Pancreas (tissue), 10 donors: ENCODE results near the gene SFT2D2. TPM values are rescaled to one million over a fixed set of nuclear protein-coding genes. Genes with fewer than 3 reads are reported as not detected.

Experiments
- ATAC-seq, 4 donors: fragments of 200-7000 bp; cut with Tn5 transposase; one replicate each; pipeline versions ENCODE4 v1.8.0 to v1.9.1; 2020; ENCODE audit warnings: mild to moderate bottlenecking in 4 of 4, moderate library complexity in 4 of 4
- DNase-seq, 6 donors: peaks; one replicate each; pipeline ENCODE4 v3.0.0-alpha.2; 2020
- FAIRE-seq: peaks from 2 replicates; lab custom pipeline; 2012; peaks lifted over from hg19 to GRCh38; lab: Jason Lieb, UNC
- H3K27ac ChIP-seq, 4 donors: fragments of 200-600 bp; sonication (generic); 1 replicate in 3 of 4; 2 replicates in 1 of 4; pipeline versions ENCODE4 v1.5.0 to v1.8.0; 2020
- H3K27me3 ChIP-seq, 4 donors: fragments of 200-600 bp; one replicate each; pipeline ENCODE4 v1.8.0; 2021
- H3K36me3 ChIP-seq, 3 donors: fragments of 200-600 bp; sonication (generic) in 1 of 3; one replicate each; pipeline versions ENCODE4 v1.5.0 to v1.8.0; 2020 to 2021
- H3K4me1 ChIP-seq, 3 donors: fragments of 200-600 bp; one replicate each; pipeline ENCODE4 v1.8.0; 2021
- H3K4me3 ChIP-seq, 4 donors: fragments of 200-600 bp; sonication (generic) in 2 of 4; one replicate each; pipeline versions ENCODE4 v1.5.0 to v1.8.0; 2020 to 2021
- H3K9me3 ChIP-seq, 4 donors: fragments of 200-600 bp; one replicate each; pipeline ENCODE4 v1.8.0; 2021
- WGBS, 2 donors: extraction: QIAGEN DNeasy Blood & Tissue Kit; methylation state at CpG; one replicate each; pipeline ENCODE4 v1.1.7; 2013; 5-methylcytosine and 5-hydroxymethylcytosine counted together
- intact Hi-C, 3 donors: fragments of 100-400 bp; cut with DNase I; formaldehyde crosslinking; loops; one replicate each; pipeline versions ENCODE4 v1.11.1 to v1.14.2; 2022
- polyA plus RNA-seq, 2 donors: library from polyadenylated mRNA; stranded (reverse); fragments of 200-250 nt; gene quantifications; one replicate each; pipeline ENCODE4 v1.2.3, GENCODE V29; 2013
- total RNA-seq, 6 donors: library from RNA; stranded (reverse); fragmentation: NEBNext Ultra II Directional in 4 of 6; extraction: Animal tissue kit (Norgen Biotek cat#: 25700) in 4 of 6; gene quantifications; one replicate each; pipeline versions ENCODE4 v1.2.1 to v1.2.4, GENCODE V29; 2021 to 2023
- TF ChIP-seq, protein P1 (sequence below), 4 donors: fragments of 200-600 bp; sonication (generic) in 3 of 4; IDR thresholded peaks; one replicate each; pipeline versions ENCODE4 v1.5.0 to v1.8.0; 2021; ENCODE audit warnings: antibody characterized with exemption in 4 of 4
- donor health status: healthy with polysubstance abuse.
- donor health status: DM: no; HTN: no; CAD: no; lungs with moderate emphysema.
- donor health status: DM: no; HTN: no; CAD: no.
- donor health status: control.
- donor health status: control.
- donor health status: Bipolar disorder and iron deficiency.
- donor health status: DM: yes; HTN: yes; CAD: no.
- donor health status: DM: no; HTN: no; CAD: no.
- donor health status: DM: no; HTN: no; CAD: no.
- donor health status: DM: yes; HTN: yes; CAD: no.

The SFT2D2 gene
- total and polyA plus RNA-seq, 8 donors: 2.4 to 37.3 (median 17.9) TPM

DNA sequence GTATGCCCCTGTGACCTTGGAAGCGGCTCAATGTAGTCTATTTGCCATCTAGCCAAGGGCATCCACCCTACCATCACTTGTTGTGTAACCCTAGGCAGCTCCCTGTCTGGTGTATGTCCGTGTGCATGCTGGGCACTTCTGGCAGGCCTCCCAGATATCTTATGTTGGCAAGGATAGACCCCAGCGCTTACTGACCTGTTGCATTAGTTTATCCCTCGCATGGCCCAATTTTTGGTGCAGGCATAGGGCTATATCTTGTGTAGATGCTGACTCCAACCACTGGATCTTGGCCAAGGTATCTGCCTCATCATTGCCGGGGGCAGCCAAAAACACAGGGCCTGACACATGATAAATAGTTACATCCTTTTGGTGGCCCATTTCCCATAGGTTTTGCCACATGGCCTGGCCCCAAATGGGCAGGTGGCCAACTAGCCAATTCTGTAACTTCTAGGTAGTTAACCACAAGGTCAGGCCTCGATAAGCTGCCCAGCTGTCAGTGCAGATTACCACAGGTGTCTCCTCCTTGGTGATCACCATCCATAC lies 40.9 kb downstream of the SFT2D2 start:
- no peaks in the 10 kb centered on the region for H3K27me3 ChIP-seq
- H3K27ac ChIP-seq: no peak overlapping the region
- intact Hi-C loops: no loop called here
- H3K36me3 ChIP-seq: no peaks in the 10 kb centered on the region
- no peaks in the 10 kb centered on the region for H3K4me1 ChIP-seq
- H3K9me3 ChIP-seq: no peaks in the 10 kb centered on the region
- TF ChIP-seq, protein P1, sequence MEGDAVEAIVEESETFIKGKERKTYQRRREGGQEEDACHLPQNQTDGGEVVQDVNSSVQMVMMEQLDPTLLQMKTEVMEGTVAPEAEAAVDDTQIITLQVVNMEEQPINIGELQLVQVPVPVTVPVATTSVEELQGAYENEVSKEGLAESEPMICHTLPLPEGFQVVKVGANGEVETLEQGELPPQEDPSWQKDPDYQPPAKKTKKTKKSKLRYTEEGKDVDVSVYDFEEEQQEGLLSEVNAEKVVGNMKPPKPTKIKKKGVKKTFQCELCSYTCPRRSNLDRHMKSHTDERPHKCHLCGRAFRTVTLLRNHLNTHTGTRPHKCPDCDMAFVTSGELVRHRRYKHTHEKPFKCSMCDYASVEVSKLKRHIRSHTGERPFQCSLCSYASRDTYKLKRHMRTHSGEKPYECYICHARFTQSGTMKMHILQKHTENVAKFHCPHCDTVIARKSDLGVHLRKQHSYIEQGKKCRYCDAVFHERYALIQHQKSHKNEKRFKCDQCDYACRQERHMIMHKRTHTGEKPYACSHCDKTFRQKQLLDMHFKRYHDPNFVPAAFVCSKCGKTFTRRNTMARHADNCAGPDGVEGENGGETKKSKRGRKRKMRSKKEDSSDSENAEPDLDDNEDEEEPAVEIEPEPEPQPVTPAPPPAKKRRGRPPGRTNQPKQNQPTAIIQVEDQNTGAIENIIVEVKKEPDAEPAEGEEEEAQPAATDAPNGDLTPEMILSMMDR (IDR thresholded peaks at IDR 0.05): no peak
- no peak for ATAC-seq
- FAIRE-seq: no peak
- WGBS, 2 donors: 73 to 80% methylated on average over 6 of the region's 6 CpGs
- H3K4me3 ChIP-seq: no peak overlapping the region
- no peak for DNase-seq

DNA sequence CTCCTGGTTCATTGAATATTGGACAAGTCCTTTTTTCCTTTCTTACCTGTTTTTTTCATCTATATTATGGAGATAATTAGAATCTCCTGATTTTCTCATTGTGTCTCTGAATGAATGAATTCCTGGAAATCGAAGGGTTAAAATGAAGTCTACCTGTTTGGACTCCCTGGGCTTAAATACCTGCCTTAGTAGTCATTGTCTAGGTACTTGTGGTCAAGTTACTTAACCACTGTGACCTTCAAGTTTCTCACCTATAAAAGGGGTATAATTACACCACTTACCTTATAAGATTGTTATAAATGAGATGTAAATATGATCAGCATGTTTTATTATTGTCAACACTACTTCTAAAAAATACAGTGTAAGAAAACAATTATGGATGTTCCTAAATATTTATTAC lies 45.8 kb downstream of the SFT2D2 start:
- ATAC-seq (no peak), FAIRE-seq (no peak), DNase-seq (no peak)
- Histone ChIP-seq H3K4me3 (no peak overlapping the region), H3K36me3 (no peaks in the 10 kb centered on the region), H3K27ac (no peak overlapping the region), H3K4me1 (no peaks in the 10 kb centered on the region), H3K9me3 (no peaks in the 10 kb centered on the region), H3K27me3 (no peaks in the 10 kb centered on the region)
- WGBS, 2 donors: 50 to 61% methylated on average over 1 of the region's 1 CpG
- intact Hi-C loops: no loop called here
- TF ChIP-seq, protein P1 (IDR thresholded peaks at IDR 0.05): no peak

DNA sequence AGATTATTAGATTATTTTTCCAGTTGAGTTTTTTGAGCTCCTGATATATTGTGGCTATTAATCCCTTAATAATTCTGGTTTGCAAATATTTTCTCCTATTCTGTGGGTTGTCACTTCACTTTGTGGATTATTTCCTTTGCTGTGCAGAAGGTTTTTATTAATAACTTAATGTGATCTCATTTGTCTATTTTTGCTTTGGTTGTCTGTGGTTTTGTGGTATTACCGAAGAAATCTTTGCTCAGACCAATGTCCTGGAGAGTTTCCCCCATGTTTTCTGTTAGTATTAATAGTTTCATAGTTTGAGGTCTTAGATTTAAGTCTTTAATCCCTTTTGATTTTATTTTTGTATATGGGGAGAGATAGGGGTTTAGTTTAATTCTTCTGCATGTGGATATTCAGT lies 47.8 kb downstream of the SFT2D2 start:
- ATAC-seq (no peak), DNase-seq (no peak), FAIRE-seq (no peak)
- H3K27ac ChIP-seq: no peak overlapping the region
- no peaks in the 10 kb centered on the region for H3K9me3 ChIP-seq
- intact Hi-C loops: no loop called here
- no peaks in the 10 kb centered on the region for H3K36me3 ChIP-seq
- H3K27me3 ChIP-seq: no peaks in the 10 kb centered on the region
- no peaks in the 10 kb centered on the region for H3K4me1 ChIP-seq
- H3K4me3 ChIP-seq: no peak overlapping the region
- TF ChIP-seq, protein P1 (IDR thresholded peaks at IDR 0.05): no peak
- 83 to 86% methylated on average over 1 of the region's 1 CpG for WGBS, 2 donors

DNA sequence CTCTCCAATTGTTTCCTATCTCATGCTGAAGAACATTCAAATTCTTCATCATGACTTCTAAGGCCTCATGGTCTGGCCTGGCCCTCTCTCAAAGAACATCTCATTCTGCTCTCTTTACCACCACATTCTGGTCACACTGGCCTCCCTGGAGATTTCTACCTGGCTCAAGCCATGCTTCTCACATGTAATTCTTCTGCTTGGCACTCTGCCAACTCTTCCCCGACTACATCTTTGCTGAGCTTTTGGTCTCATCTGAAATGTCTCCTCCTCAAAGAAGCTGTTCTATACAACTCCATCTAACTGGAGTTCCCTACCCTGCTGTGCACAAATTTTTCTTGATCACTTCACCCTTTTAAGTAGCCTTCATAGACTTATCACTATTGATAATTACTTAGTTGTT lies 53.4 kb downstream of the SFT2D2 start:
- ATAC-seq (no peak), FAIRE-seq (no peak), DNase-seq (no peak)
- Histone ChIP-seq H3K4me3 (no peak overlapping the region), H3K27me3 (no peaks in the 10 kb centered on the region), H3K27ac (no peak overlapping the region), H3K4me1 (no peaks in the 10 kb centered on the region), H3K36me3 (no peaks in the 10 kb centered on the region), H3K9me3 (no peaks in the 10 kb centered on the region)
- WGBS, 2 donors: 80 to 98% methylated on average over 1 of the region's 1 CpG
- TF ChIP-seq, protein P1 (IDR thresholded peaks at IDR 0.05): no peak
- intact Hi-C loops: no loop called here

DNA sequence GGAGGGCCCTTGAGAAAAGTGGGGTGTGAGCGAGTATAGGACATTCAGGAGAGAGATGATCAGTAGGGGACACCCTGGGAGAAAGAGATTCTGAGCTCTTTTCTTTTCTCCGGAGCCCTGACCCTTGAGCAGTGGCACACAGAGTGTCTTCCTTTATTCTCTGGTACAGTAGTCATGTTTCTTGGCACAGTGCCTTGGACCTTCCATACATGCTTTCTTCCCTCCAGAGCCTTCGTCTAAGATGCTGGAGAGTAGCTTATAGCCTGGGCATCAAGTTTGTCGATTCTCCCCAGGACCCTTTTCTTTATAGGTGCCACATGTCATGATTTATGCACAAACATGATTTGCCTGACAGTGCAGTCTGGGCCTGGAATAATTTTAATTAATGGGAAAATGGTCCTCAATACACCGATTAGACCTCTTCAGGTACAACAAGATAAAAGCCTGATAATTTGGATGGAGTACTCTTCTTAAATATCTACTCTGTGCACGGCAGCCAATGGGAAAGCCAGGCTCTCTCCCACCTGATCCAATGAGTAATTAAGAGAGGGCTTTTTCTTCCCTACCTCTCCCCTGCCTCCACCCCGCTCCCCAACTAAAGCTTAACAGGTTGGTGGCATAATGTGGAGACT lies 54.6 kb downstream of the SFT2D2 start, which contains the start of gene TBX19:
TBX19 (plus strand) TSS at position 582 of the 632 bp plus-strand sequence. CDS start 214 bp downstream, outside the sequence.
- FAIRE-seq (no peak), ATAC-seq (no peak), DNase-seq (no peak)
- TF ChIP-seq, protein P1 (IDR thresholded peaks at IDR 0.05): no peak
- Histone ChIP-seq H3K36me3 (no peaks in the 10 kb centered on the region), H3K9me3 (no peaks in the 10 kb centered on the region), H3K27ac (no peak within 1 kb of the TSS), H3K27me3 (no peaks in the 10 kb centered on the region), H3K4me1 (peaks cover 0 to 5% (median 1%) of the 10 kb centered on the region in 3 donors), H3K4me3 (no peak within 1 kb of the TSS)
- intact Hi-C loops: no loop called here
- 92 to 93% methylated on average over 7 of the region's 7 CpGs for WGBS, 2 donors
